Osteoblast (primary cell): ENCODE measurements around the gene ZNF12. TPM values are rescaled to one million over a fixed set of nuclear protein-coding genes. Genes with fewer than 3 reads are reported as not detected.
"Not testable (repeated sequence)": the region's sequence is repeated elsewhere in the genome, so short reads cannot be mapped to it uniquely, and the experiment has no call there.

Experiments used
- DNase-seq: peaks from one replicate; pipeline ENCODE4 v3.0.0; 2011; ENCODE audit warnings: low spot score, mixed read lengths; ENCODE audit not compliant: insufficient read length; ENCODE audit errors: missing footprints
- H2AFZ ChIP-seq: 2 replicates; pipeline ENCODE4 v1.6.0; 2011; ENCODE audit warnings: mild to moderate bottlenecking, low read length
- H3K27ac ChIP-seq: 2 replicates; pipeline ENCODE4 v1.5.1; 2011; ENCODE audit warnings: mild to moderate bottlenecking, low read depth, low read length, moderate library complexity
- H3K27me3 ChIP-seq: 2 replicates; pipeline ENCODE4 v1.6.0; 2012; ENCODE audit warnings: mild to moderate bottlenecking, control low read depth, inconsistent platforms, low read length, moderate library complexity; ENCODE audit not compliant: insufficient read depth
- H3K36me3 ChIP-seq: 2 replicates; pipeline ENCODE4 v1.5.1; 2011; ENCODE audit warnings: mild to moderate bottlenecking, low read length, control low read depth, moderate library complexity; ENCODE audit not compliant: insufficient read depth
- H3K4me1 ChIP-seq: 2 replicates; pipeline ENCODE4 v1.5.1; 2011; ENCODE audit warnings: mild to moderate bottlenecking, low read length, control low read depth, moderate library complexity; ENCODE audit not compliant: insufficient read depth
- H3K4me2 ChIP-seq: 2 replicates; pipeline ENCODE4 v1.6.0; 2011; ENCODE audit warnings: mild to moderate bottlenecking, low read length; ENCODE audit not compliant: insufficient read depth
- H3K4me3 ChIP-seq: fragments of 200-600 bp; sonication (generic); 3 replicates; pipeline ENCODE4 v1.5.1; 2012; ENCODE audit warnings: mild to moderate bottlenecking, low read length, inconsistent platforms; ENCODE audit not compliant: insufficient read depth
- H3K79me2 ChIP-seq: 2 replicates; pipeline ENCODE4 v1.6.0; 2012; ENCODE audit warnings: mild to moderate bottlenecking, low read length, control low read depth, inconsistent platforms; ENCODE audit not compliant: insufficient read depth
- H3K9me3 ChIP-seq: 2 replicates; pipeline ENCODE4 v1.5.1; 2011; ENCODE audit warnings: low read depth, low read length, control low read depth
- H4K20me1 ChIP-seq: 2 replicates; pipeline ENCODE4 v1.6.0; 2012; ENCODE audit warnings: mild to moderate bottlenecking, low read length, control low read depth; ENCODE audit not compliant: insufficient read depth
- CTCF ChIP-seq: IDR thresholded peaks from 2 replicates; pipeline ENCODE4 v1.5.1; 2011; ENCODE audit warnings: mild to moderate bottlenecking, low read depth, low read length, moderate library complexity; ENCODE audit errors: extremely low read depth
- total RNA-seq: library from RNA; depleted of rRNA; stranded (reverse); fragments of >200 nt; gene quantifications from 2 replicates; pipeline ENCODE4 v1.2.3, GENCODE V29; 2012

The ZNF12 gene
- total RNA-seq, 1 donor = 22.8 TPM

GRCh38 chr7:6725003-6725402 is 18.3 kb upstream of the ZNF12 start:
- no peak for DNase-seq
- H3K27me3 ChIP-seq = no peaks in the 10 kb centered on the region
- peaks cover 7% of the 10 kb centered on the region for H3K79me2 ChIP-seq
- H3K36me3 ChIP-seq = no peaks in the 10 kb centered on the region
- no peak overlapping the region for H3K27ac ChIP-seq
- peaks cover 3% of the 10 kb centered on the region for H3K4me1 ChIP-seq
- no peak for TF ChIP-seq CTCF
- no peaks in the 10 kb centered on the region for H4K20me1 ChIP-seq
- H3K9me3 ChIP-seq = no peaks in the 10 kb centered on the region
- H3K4me3 ChIP-seq = no peak overlapping the region
- H2AFZ ChIP-seq = no peak overlapping the region
- no peak overlapping the region for H3K4me2 ChIP-seq

GRCh38 chr7:6724351-6724750 is 17.6 kb upstream of the ZNF12 start:
- not testable (repeated sequence) for DNase-seq, H3K27ac ChIP-seq, H3K79me2 ChIP-seq, H3K4me3 ChIP-seq, H4K20me1 ChIP-seq, H3K36me3 ChIP-seq, H2AFZ ChIP-seq, H3K4me1 ChIP-seq, H3K9me3 ChIP-seq, H3K27me3 ChIP-seq, H3K4me2 ChIP-seq

- no peak overlapping the region for H3K4me2 ChIP-seq
- no peaks in the 10 kb centered on the region for H3K79me2 ChIP-seq
- H3K27ac ChIP-seq = no peak overlapping the region
- no peaks in the 10 kb centered on the region for H3K9me3 ChIP-seq
- no peaks in the 10 kb centered on the region for H3K36me3 ChIP-seq
- no peak overlapping the region for H2AFZ ChIP-seq
- no peaks in the 10 kb centered on the region for H4K20me1 ChIP-seq
- no peaks in the 10 kb centered on the region for H3K27me3 ChIP-seq
- H3K4me3 ChIP-seq = no peak overlapping the region
- peak; percentile 20 for TF ChIP-seq CTCF
- no peak for DNase-seq
- no peaks in the 10 kb centered on the region for H3K4me1 ChIP-seq
Measured at GRCh38 chr7:6718124-6718523, 11.4 kb upstream of the ZNF12 start.

- H3K9me3 ChIP-seq, DNase-seq, H3K4me3 ChIP-seq, H3K4me2 ChIP-seq, H3K79me2 ChIP-seq, H4K20me1 ChIP-seq, H3K27me3 ChIP-seq, H3K4me1 ChIP-seq, H3K27ac ChIP-seq, H2AFZ ChIP-seq, H3K36me3 ChIP-seq: not testable (repeated sequence)
Measured at GRCh38 chr7:6715898-6716297, 9.2 kb upstream of the ZNF12 start.

GRCh38 chr7:6714360-6714759 is 7.6 kb upstream of the ZNF12 start:
- no peaks in the 10 kb centered on the region for H3K9me3 ChIP-seq
- no peak overlapping the region for H3K4me2 ChIP-seq
- no peak overlapping the region for H3K4me3 ChIP-seq
- no peaks in the 10 kb centered on the region for H4K20me1 ChIP-seq
- no peaks in the 10 kb centered on the region for H3K27me3 ChIP-seq
- DNase-seq = no peak
- no peaks in the 10 kb centered on the region for H3K79me2 ChIP-seq
- no peak overlapping the region for H3K27ac ChIP-seq
- no peaks in the 10 kb centered on the region for H3K4me1 ChIP-seq
- no peaks in the 10 kb centered on the region for H3K36me3 ChIP-seq
- no peak for TF ChIP-seq CTCF
- no peak overlapping the region for H2AFZ ChIP-seq
